ENCODE data around the gene DDAH2. TPM values are rescaled to one million over a fixed set of nuclear protein-coding genes. Genes with fewer than 3 reads are reported as not detected.

The DDAH2 gene
- total RNA-seq, 6 experiments from 2014 or later, result 16.3 to 27.5 (median 19.1) TPM

GRCh38 chr6:31722173-31722572 is 6.9 kb downstream of the DDAH2 start:
- intact Hi-C loops (cut with DNase I), result no loop called here
- TF ChIP-seq, protein P1, sequence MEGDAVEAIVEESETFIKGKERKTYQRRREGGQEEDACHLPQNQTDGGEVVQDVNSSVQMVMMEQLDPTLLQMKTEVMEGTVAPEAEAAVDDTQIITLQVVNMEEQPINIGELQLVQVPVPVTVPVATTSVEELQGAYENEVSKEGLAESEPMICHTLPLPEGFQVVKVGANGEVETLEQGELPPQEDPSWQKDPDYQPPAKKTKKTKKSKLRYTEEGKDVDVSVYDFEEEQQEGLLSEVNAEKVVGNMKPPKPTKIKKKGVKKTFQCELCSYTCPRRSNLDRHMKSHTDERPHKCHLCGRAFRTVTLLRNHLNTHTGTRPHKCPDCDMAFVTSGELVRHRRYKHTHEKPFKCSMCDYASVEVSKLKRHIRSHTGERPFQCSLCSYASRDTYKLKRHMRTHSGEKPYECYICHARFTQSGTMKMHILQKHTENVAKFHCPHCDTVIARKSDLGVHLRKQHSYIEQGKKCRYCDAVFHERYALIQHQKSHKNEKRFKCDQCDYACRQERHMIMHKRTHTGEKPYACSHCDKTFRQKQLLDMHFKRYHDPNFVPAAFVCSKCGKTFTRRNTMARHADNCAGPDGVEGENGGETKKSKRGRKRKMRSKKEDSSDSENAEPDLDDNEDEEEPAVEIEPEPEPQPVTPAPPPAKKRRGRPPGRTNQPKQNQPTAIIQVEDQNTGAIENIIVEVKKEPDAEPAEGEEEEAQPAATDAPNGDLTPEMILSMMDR (IDR thresholded peaks at IDR 0.05), result no peak
- TF ChIP-seq POLR2A (IDR thresholded peaks at IDR 0.05), result no peak
- no peak for DNase-seq

DNA sequence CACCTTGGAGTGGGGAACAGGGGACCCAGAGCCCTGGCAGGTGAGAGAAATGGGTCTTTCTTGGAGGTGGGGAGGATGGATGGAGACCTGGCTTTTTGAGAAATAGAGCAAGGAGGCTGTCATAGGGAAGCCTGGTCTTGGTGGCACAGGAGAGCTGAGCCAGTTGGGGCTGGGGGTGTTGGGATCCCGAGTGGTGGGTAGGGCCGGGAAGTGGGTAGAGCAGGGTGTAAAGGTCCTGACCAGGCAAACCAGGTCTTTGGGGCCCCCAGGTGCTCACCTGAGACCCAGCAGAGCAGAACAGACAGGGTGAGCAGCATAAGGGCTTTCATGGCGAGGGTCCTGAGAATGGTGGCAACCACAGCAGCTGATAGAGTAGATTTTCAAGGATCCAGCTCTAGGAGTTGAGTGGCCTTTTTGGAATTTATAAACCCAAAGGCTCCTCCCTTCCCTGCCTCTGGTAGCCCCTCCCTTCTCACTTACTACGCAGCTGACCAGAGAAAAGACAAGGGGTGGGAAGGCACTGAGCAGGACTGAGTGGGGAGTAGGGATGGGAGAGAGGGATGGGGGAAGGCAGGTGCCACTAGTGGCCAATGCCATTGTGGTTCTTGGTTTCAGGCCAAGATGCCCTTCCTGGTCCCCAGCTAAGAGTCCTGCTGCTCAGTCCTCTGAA is 7.6 kb downstream of the DDAH2 start, which contains the start of gene LY6G6C:
Gene LY6G6C, minus strand, starts transcription at position 396 of the 670 bp plus-strand sequence. Its CDS starts 67 bp downstream, at position 329.
- no peak within 1 kb of the TSS for H3K4me3 ChIP-seq
- 54% methylated on average over 2 of the region's 4 CpGs for WGBS (ENCODE audit: insufficient coverage, low coverage, low lambda C conversion rate, missing lambda C conversion rate)
- H3K4me1 ChIP-seq, result no peaks in the 10 kb centered on the region
- no peaks in the 10 kb centered on the region for H3K27me3 ChIP-seq
- no peak for ATAC-seq
- H3K36me3 ChIP-seq, result peaks cover 0 to under 1% (median 0%) of the 10 kb centered on the region in 4 donors
- no peaks in the 10 kb centered on the region for H3K9me3 ChIP-seq
- TF ChIP-seq POLR2A (IDR thresholded peaks at IDR 0.05), result no peak
- TF ChIP-seq, protein P1 (IDR thresholded peaks at IDR 0.05), result no peak
- no peak for DNase-seq
- no peak within 1 kb of the TSS for H3K27ac ChIP-seq
- intact Hi-C loops (cut with DNase I), result no loop called here

More at GRCh38 chr6:31722173-31722572, 6.9 kb downstream of the DDAH2 start:
- Histone ChIP-seq H3K27me3 (no peaks in the 10 kb centered on the region), H3K4me1 (no peaks in the 10 kb centered on the region), H3K36me3 (peaks cover 0 to 5% (median 0%) of the 10 kb centered on the region in 4 donors), H3K4me3 (no peak overlapping the region), H3K9me3 (no peaks in the 10 kb centered on the region), H3K27ac (no peak overlapping the region)
- WGBS (ENCODE audit: insufficient coverage, low coverage, low lambda C conversion rate, missing lambda C conversion rate), result 100% methylated on average over 2 of the region's 3 CpGs
- ATAC-seq, result no peak

DNA sequence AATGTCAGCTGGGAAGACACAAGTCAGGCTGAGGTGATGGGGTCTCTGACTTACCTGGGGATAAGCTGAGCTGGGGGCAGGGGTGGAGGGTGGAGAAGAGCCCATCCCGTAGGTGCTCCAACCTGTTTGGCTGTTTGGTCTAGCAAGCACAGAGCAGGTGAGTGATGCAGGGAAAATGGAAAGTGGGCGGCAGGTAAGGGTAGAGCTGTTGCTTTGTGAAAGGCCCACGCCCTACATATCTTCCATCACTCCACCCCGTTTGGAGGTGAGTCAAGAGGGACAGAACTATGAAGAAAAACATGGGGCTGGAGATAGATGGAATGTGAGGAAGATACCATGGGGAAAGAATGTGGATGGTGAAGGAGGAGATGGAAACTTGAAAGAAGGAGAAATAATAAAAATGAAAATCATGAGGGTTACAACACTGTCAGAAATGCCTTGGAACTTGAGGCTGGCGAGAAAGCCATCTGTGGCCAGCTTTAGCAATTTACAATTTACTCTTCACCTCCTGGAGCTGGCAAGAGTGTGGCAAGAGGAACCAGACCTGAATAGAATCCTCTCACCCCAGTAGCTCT is 8.8 kb downstream of the DDAH2 start:
- TF ChIP-seq, protein P1 (IDR thresholded peaks at IDR 0.05), result no peak
- no peak for TF ChIP-seq POLR2A (IDR thresholded peaks at IDR 0.05)
- ATAC-seq, result no peak

GRCh38 chr6:31719001-31719400 is 10.1 kb downstream of the DDAH2 start:
- ATAC-seq (peak in 1 of 4 donors; percentile 12), DNase-seq (no peak)
- no peak overlapping the region for H3K4me3 ChIP-seq
- H3K27ac ChIP-seq, result no peak overlapping the region
- no peaks in the 10 kb centered on the region for H3K4me1 ChIP-seq
- 90% methylated on average over 1 of the region's 6 CpGs for whole genome bisulfite sequencing (ENCODE audit: insufficient coverage, low coverage, low lambda C conversion rate, missing lambda C conversion rate)
- TF ChIP-seq, protein P1 (IDR thresholded peaks at IDR 0.05), result no peak
- TF ChIP-seq POLR2A (IDR thresholded peaks at IDR 0.05), result no peak
- H3K36me3 ChIP-seq, result no peaks in the 10 kb centered on the region
- H3K9me3 ChIP-seq, result no peaks in the 10 kb centered on the region
- intact Hi-C loops (cut with DNase I), result loop anchor here in 1 of 2 donors (10.0 kb wide), 1 partner anchor 46 kb away; the partner anchor contains the start of gene SAPCD1
- H3K27me3 ChIP-seq, result no peaks in the 10 kb centered on the region

More for the DNA sequence above, 8.8 kb downstream of the DDAH2 start:
- Histone ChIP-seq H3K27ac (no peak overlapping the region), H3K4me1 (no peaks in the 10 kb centered on the region), H3K36me3 (no peaks in the 10 kb centered on the region), H3K9me3 (no peaks in the 10 kb centered on the region), H3K27me3 (no peaks in the 10 kb centered on the region), H3K4me3 (no peak overlapping the region)
- 84% methylated on average over 5 of the region's 5 CpGs for WGBS (ENCODE audit: insufficient coverage, low coverage, low lambda C conversion rate, missing lambda C conversion rate)
- intact Hi-C loops (cut with DNase I), result no loop called here
- DNase-seq, result no peak
